ENCODE measurements around the gene CNGA2. TPM values are rescaled to one million over a fixed set of nuclear protein-coding genes. Genes with fewer than 3 reads are reported as not detected.

Gene CNGA2
- total RNA-seq, 1 donor from 2014 or later, result not detected

DNA sequence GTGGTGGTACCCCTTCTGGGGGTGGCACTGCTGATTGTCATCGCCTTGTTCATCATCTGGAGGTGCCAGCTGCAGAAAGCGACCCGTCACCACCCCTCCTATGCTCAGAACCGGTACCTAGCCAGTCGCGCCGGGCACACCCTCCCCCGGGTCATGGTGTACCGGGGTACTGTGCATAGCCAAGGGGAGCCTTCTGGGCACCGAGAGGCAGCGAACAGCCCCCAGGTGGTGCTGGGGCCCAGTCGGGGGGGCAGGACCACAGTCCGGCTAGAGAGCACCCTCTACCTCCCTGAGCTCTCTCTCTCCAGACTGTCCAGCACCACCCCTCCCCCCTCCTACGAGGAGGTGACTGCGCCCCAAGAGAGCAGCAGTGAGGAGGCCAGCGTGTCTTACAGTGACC is 34.0 kb upstream of the CNGA2 start:
- no peaks in the 10 kb centered on the region for H3K36me3 ChIP-seq (ENCODE audit: control insufficient read depth, insufficient read depth, low read length)
- no peak for DNase-seq (ENCODE audit: low read depth)
- no peak overlapping the region for H3K4me3 ChIP-seq (ENCODE audit: low read depth, low read length)
- H3K27me3 ChIP-seq (ENCODE audit: control insufficient read depth, insufficient read depth, low read length), result no peaks in the 10 kb centered on the region
- TF ChIP-seq, protein P1, sequence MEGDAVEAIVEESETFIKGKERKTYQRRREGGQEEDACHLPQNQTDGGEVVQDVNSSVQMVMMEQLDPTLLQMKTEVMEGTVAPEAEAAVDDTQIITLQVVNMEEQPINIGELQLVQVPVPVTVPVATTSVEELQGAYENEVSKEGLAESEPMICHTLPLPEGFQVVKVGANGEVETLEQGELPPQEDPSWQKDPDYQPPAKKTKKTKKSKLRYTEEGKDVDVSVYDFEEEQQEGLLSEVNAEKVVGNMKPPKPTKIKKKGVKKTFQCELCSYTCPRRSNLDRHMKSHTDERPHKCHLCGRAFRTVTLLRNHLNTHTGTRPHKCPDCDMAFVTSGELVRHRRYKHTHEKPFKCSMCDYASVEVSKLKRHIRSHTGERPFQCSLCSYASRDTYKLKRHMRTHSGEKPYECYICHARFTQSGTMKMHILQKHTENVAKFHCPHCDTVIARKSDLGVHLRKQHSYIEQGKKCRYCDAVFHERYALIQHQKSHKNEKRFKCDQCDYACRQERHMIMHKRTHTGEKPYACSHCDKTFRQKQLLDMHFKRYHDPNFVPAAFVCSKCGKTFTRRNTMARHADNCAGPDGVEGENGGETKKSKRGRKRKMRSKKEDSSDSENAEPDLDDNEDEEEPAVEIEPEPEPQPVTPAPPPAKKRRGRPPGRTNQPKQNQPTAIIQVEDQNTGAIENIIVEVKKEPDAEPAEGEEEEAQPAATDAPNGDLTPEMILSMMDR (IDR thresholded peaks at IDR 0.05; ENCODE audit: insufficient read depth, low read length, poor library complexity, severe bottlenecking), result no peak

DNA sequence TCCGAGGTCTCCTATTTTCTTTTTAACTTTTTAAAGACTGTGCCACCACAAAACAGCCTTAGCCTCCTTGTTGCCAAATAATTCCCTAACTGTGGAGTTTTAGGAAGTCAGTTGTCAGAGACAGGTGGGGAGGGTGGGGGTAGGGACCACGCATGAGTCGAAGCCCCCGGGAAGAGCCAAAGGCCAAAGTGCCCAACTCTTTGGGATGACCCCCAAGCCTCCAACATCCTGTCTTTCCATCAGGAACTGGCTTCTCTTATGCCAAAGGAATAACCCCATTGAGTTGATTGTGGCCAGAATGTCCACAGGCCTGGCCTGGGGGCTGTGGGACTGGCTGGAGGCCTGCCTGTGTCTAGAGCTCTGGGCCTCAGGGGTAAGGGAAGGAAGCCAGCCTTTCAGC is 33.5 kb upstream of the CNGA2 start:
- H3K4me3 ChIP-seq (ENCODE audit: low read depth, low read length), result no peak overlapping the region
- TF ChIP-seq, protein P1 (IDR thresholded peaks at IDR 0.05; ENCODE audit: insufficient read depth, low read length, poor library complexity, severe bottlenecking), result no peak
- H3K27me3 ChIP-seq (ENCODE audit: control insufficient read depth, insufficient read depth, low read length), result no peaks in the 10 kb centered on the region
- H3K36me3 ChIP-seq (ENCODE audit: control insufficient read depth, insufficient read depth, low read length), result no peaks in the 10 kb centered on the region
- DNase-seq (ENCODE audit: low read depth), result no peak

DNA sequence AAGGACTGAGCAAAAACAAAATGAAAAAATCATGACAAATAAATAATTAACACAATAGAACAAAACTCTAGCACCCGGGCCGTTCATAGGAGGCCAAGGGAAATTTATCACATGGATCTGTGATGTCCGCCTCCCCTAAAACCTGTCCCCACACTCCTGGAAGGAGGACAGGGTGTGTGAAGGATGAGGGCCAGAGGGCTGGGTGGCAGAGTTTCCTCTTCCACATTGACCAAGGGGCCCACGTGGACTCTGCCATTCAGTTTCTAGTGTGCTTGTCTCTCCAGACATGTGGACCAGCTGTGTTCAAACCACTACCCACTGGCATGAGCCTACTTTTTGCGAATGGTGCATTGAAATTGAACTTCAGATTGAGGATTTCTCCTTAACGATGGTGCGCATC is 33.0 kb upstream of the CNGA2 start:
- H3K36me3 ChIP-seq (ENCODE audit: control insufficient read depth, insufficient read depth, low read length), result no peaks in the 10 kb centered on the region
- DNase-seq (ENCODE audit: low read depth), result no peak
- H3K27me3 ChIP-seq (ENCODE audit: control insufficient read depth, insufficient read depth, low read length), result no peaks in the 10 kb centered on the region
- no peak overlapping the region for H3K4me3 ChIP-seq (ENCODE audit: low read depth, low read length)
- TF ChIP-seq, protein P1 (IDR thresholded peaks at IDR 0.05; ENCODE audit: insufficient read depth, low read length, poor library complexity, severe bottlenecking), result no peak

DNA sequence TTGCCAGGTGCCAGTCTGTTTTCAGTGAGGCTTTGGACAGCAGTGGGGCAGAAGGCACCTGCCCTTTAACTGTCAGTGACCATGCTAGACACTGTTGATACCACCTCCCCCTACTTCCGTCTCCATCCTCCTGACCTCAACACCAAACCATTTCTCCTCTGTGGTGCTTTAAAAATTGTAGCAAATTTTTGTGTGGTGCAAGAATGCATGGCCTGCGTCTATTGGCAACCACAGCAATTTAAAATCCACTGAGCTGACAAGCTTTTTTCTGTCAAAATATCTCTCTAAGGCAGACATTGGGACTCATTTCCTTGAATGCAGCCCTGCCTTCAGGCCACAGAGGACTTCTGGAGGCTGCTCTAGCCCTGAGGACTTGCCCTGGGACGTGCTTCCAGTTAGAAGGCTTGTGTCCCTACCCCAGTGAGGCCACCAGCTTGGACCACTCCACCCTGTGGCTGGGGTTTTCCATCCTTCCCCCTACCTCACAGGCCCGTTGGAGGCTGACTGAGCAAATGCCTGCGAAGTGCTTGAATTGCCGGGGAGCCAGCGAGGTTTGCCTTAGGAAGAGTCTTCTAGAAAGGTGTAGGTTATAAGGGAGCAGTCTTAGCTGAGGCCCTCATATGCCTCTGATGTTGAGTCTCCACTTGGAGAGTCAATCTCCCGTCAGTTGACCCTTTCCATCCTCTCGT is 32.4 kb upstream of the CNGA2 start:
- H3K36me3 ChIP-seq (ENCODE audit: control insufficient read depth, insufficient read depth, low read length), result no peaks in the 10 kb centered on the region
- no peak for DNase-seq (ENCODE audit: low read depth)
- H3K4me3 ChIP-seq (ENCODE audit: low read depth, low read length), result no peak overlapping the region
- TF ChIP-seq, protein P1 (IDR thresholded peaks at IDR 0.05; ENCODE audit: insufficient read depth, low read length, poor library complexity, severe bottlenecking), result no peak
- H3K27me3 ChIP-seq (ENCODE audit: control insufficient read depth, insufficient read depth, low read length), result no peaks in the 10 kb centered on the region

DNA sequence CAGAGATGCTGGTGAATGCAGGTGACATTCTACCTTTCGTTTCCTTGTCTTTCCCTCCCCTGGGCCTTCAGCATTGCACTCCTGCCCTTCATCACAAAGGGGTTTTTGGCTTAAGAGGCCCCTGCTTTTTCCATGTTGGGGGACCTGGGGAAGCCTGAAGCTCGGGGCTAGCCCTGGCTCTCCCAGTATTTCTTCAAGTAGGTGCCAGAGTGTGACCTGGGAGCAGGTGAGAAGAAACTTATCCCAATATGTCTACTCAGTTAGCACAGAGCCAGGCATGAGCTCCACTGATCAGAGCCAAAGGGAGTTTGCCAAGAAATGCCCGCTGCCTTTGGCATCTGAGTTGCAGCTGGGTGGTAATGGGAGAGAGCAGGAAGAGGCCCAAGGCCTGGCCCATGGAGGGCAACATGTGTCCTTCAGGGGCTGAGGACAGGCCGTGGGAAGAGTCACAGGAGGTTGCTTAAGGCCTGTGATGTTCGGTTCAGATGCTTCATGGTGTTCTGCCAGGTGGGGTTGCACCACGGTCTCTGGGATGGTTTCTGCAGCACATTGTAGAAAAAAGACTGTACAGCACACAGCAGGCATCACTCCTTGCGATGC is 31.7 kb upstream of the CNGA2 start:
- DNase-seq (ENCODE audit: low read depth), result no peak
- TF ChIP-seq, protein P1 (IDR thresholded peaks at IDR 0.05; ENCODE audit: insufficient read depth, low read length, poor library complexity, severe bottlenecking), result no peak
- no peaks in the 10 kb centered on the region for H3K27me3 ChIP-seq (ENCODE audit: control insufficient read depth, insufficient read depth, low read length)
- no peaks in the 10 kb centered on the region for H3K36me3 ChIP-seq (ENCODE audit: control insufficient read depth, insufficient read depth, low read length)
- no peak overlapping the region for H3K4me3 ChIP-seq (ENCODE audit: low read depth, low read length)

DNA sequence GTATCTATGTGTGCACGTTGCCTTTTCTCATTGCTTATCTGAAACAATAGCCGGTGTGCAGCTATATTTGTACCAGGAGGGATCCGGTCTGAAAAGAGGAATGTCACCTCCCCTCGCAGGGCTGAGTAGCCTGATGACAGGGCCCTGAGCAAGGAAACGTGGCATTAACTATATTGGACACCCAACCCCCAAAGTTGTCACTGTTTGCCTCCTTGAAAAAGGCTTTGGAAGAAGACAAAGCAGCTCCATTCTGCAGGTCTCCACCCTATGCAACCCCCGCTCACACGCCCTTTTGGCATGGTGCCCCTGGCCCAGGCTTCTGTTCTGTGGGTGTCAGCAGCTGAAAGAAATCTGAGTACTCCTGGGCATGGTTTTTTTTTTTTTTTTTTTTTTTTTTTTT is 31.1 kb upstream of the CNGA2 start:
- DNase-seq (ENCODE audit: low read depth), result no peak
- Histone ChIP-seq H3K27me3 (ENCODE audit: control insufficient read depth, insufficient read depth, low read length) (no peaks in the 10 kb centered on the region), H3K36me3 (ENCODE audit: control insufficient read depth, insufficient read depth, low read length) (no peaks in the 10 kb centered on the region), H3K4me3 (ENCODE audit: low read depth, low read length) (no peak overlapping the region)
- TF ChIP-seq, protein P1 (IDR thresholded peaks at IDR 0.05; ENCODE audit: insufficient read depth, low read length, poor library complexity, severe bottlenecking), result no peak

Measured in kidney epithelial cell (primary cell).